SK-N-SH (cell line): ENCODE results near the gene KCND3. TPM values are rescaled to one million over a fixed set of nuclear protein-coding genes. Genes with fewer than 3 reads are reported as not detected.

Experiments used
- CTCF ChIA-PET: fragments of 300-600, 350-600 bp; formaldehyde crosslinking; extraction: SDS; loops from one replicate; lab custom pipeline; 2021; lab: Yijun Ruan, JAX
- POLR2A ChIA-PET: fragments of 350-600 bp; sonication (Branson Sonifier 250); formaldehyde crosslinking; extraction: SDS; loops from one replicate; lab custom pipeline; 2020; ENCODE audit warnings: antibody characterized with exemption, inconsistent platforms; lab: Yijun Ruan, JAX
- DNase-seq: peaks from one replicate; pipeline ENCODE4 v3.0.0; 2012
- H2AFZ ChIP-seq: fragments of 200-600 bp; sonication (generic); 2 replicates; pipeline ENCODE4 v1.8.1; 2016; ENCODE audit warnings: antibody characterized with exemption, mild to moderate bottlenecking, low read depth
- H3F3A ChIP-seq: fragments of 200-600 bp; sonication (generic); replicated peaks from 2 replicates; pipeline ENCODE3; 2016; ENCODE audit warnings: antibody characterized with exemption, mild to moderate bottlenecking; ENCODE audit not compliant: insufficient read depth
- H3K27ac ChIP-seq, 2 experiments: fragments of 200-500 bp in 1 of 2; fragments of 200-600 bp in 1 of 2; sonication (Bioruptor generic) in 1 of 2; sonication (generic), shearing (Covaris generic) in 1 of 2; 2 replicates each; pipeline versions ENCODE4 v1.5.1 to v1.6.1; 2014 to 2016; ENCODE audit warnings: low read depth in 2 of 2, inconsistent platforms in 1 of 2, low read length in 1 of 2, mild to moderate bottlenecking in 1 of 2, mixed read lengths in 1 of 2
- H3K27me3 ChIP-seq: fragments of 200-600 bp; sonication (generic), shearing (Covaris generic); 2 replicates; pipeline ENCODE4 v1.6.1; 2016; ENCODE audit warnings: mixed run types; ENCODE audit not compliant: insufficient read depth
- H3K36me3 ChIP-seq, 2 experiments: fragments of 200-500 bp in 1 of 2; fragments of 200-600 bp in 1 of 2; sonication (Bioruptor generic) in 1 of 2; sonication (generic) in 1 of 2; replicated peaks in 1 of 2; 2 replicates each; pipeline versions ENCODE3 to v1.5.1; 2014 to 2016; ENCODE audit warnings: low read length in 1 of 2, mild to moderate bottlenecking in 1 of 2; ENCODE audit not compliant: insufficient read depth in 2 of 2, control insufficient read depth in 1 of 2
- H3K4me1 ChIP-seq, 2 experiments: fragments of 200-500 bp in 1 of 2; fragments of 200-600 bp in 1 of 2; sonication (Bioruptor generic) in 1 of 2; sonication (generic), shearing (Covaris generic) in 1 of 2; 2 replicates each; pipeline versions ENCODE4 v1.5.1 to v1.6.1; 2014 to 2016; ENCODE audit warnings: low read depth in 1 of 2, low read length in 1 of 2, mixed run types in 1 of 2; ENCODE audit not compliant: insufficient read depth in 2 of 2, control insufficient read depth in 1 of 2
- H3K4me2 ChIP-seq: fragments of 200-600 bp; sonication (generic), shearing (Covaris generic); 2 replicates; pipeline ENCODE4 v1.6.1; 2017; ENCODE audit warnings: mixed run types
- H3K4me3 ChIP-seq, 2 experiments: fragments of 200-500 bp in 1 of 2; fragments of 200-600 bp in 1 of 2; sonication (Bioruptor generic) in 1 of 2; sonication (generic), shearing (Covaris generic) in 1 of 2; 2 replicates each; pipeline versions ENCODE4 v1.5.1 to v1.8.1; 2014 to 2016; ENCODE audit warnings: low read depth in 2 of 2, inconsistent platforms in 1 of 2, low read length in 1 of 2, mild to moderate bottlenecking in 1 of 2, mixed read lengths in 1 of 2, moderate library complexity in 1 of 2
- H3K79me2 ChIP-seq: fragments of 200-600 bp; sonication (generic); 2 replicates; pipeline ENCODE4 v1.8.1; 2017; ENCODE audit warnings: mild to moderate bottlenecking; ENCODE audit not compliant: insufficient read depth
- H3K9ac ChIP-seq: fragments of 200-600 bp; sonication (generic); 2 replicates; pipeline ENCODE4 v1.6.1; 2017; ENCODE audit warnings: mixed run types
- H3K9me2 ChIP-seq: fragments of 200-600 bp; sonication (generic); 2 replicates; pipeline ENCODE4 v1.6.1; 2017; ENCODE audit warnings: mixed run types
- H3K9me3 ChIP-seq: fragments of 200-600 bp; sonication (generic); 2 replicates; pipeline ENCODE4 v1.6.1; 2017; ENCODE audit warnings: mixed run types, mild to moderate bottlenecking, moderate library complexity
- H4K20me1 ChIP-seq: fragments of 200-600 bp; sonication (generic); 2 replicates; pipeline ENCODE4 v1.6.1; 2017; ENCODE audit warnings: mild to moderate bottlenecking, mixed run types; ENCODE audit not compliant: insufficient read depth
- CHD2 ChIP-seq: fragments of 150-350 bp; IDR thresholded peaks from 2 replicates; pipeline ENCODE4 v1.6.1; 2018; ENCODE audit warnings: low read length; ENCODE audit not compliant: partially characterized antibody
- ELF1 ChIP-seq: IDR thresholded peaks from 2 replicates; pipeline ENCODE4 v1.4.0; 2012
- EP300 ChIP-seq, 2 experiments: IDR thresholded peaks; 2 replicates each; pipeline versions ENCODE4 v1.4.0 to v1.6.1; 2012; ENCODE audit warnings: borderline replicate concordance in 1 of 2, low read depth in 1 of 2, low read length in 1 of 2
- EZH2phosphoT487 ChIP-seq: fragments of 200-600 bp; sonication (generic); IDR thresholded peaks from 2 replicates; pipeline ENCODE4 v1.6.1; 2017; ENCODE audit warnings: low read depth, mixed run types, mild to moderate bottlenecking, antibody characterized with exemption, moderate library complexity, borderline replicate concordance
- FOXJ3 ChIP-seq: sonication (generic); formaldehyde crosslinking; IDR thresholded peaks from 2 replicates; pipeline ENCODE4 v1.5.1; 2020; ENCODE audit warnings: mild to moderate bottlenecking, missing genetic modification reagents
- FOXM1 ChIP-seq: IDR thresholded peaks from 2 replicates; pipeline ENCODE4 v1.4.0; 2012; ENCODE audit warnings: low read depth, mild to moderate bottlenecking
- JUND ChIP-seq: IDR thresholded peaks from 2 replicates; pipeline ENCODE4 v1.4.0; 2012
- MAX ChIP-seq: IDR thresholded peaks from 2 replicates; pipeline ENCODE4 v1.4.0; 2012; ENCODE audit warnings: low read depth
- MEF2A ChIP-seq: IDR thresholded peaks from 2 replicates; pipeline ENCODE4 v1.4.0; 2012; ENCODE audit warnings: low read depth, borderline replicate concordance
- MXI1 ChIP-seq: IDR thresholded peaks from 2 replicates; pipeline ENCODE4 v1.6.1; 2012; ENCODE audit warnings: mild to moderate bottlenecking, low read depth, low read length, improper control_type of control experiment
- NRF1 ChIP-seq: IDR thresholded peaks from 2 replicates; pipeline ENCODE4 v1.6.1; 2012; ENCODE audit warnings: low read depth, mild to moderate bottlenecking, low read length
- PBX3 ChIP-seq: IDR thresholded peaks from 2 replicates; pipeline ENCODE4; 2012
- POLR2AphosphoS5 ChIP-seq: IDR thresholded peaks from 2 replicates; pipeline ENCODE4 v1.6.1; 2012; ENCODE audit warnings: low read depth, low read length
- RCOR1 ChIP-seq: fragments of 150-350 bp; IDR thresholded peaks from 2 replicates; pipeline ENCODE4 v1.6.1; 2017; ENCODE audit warnings: antibody characterized with exemption, low read length
- RFX5 ChIP-seq: IDR thresholded peaks from 2 replicates; pipeline ENCODE4 v1.6.1; 2012; ENCODE audit warnings: mild to moderate bottlenecking, improper control_type of control experiment, low read length
- RXRA ChIP-seq: IDR thresholded peaks from 2 replicates; pipeline ENCODE4 v1.4.0; 2012; ENCODE audit warnings: low read depth, mild to moderate bottlenecking, borderline replicate concordance
- SIN3A ChIP-seq: IDR thresholded peaks from 2 replicates; pipeline ENCODE4 v1.6.1; 2012; ENCODE audit warnings: low read depth, mild to moderate bottlenecking, low read length, moderate library complexity, borderline replicate concordance
- SMC3 ChIP-seq: IDR thresholded peaks from 2 replicates; pipeline ENCODE4 v1.6.1; 2012; ENCODE audit warnings: low read depth, low read length, improper control_type of control experiment
- TAF1 ChIP-seq: IDR thresholded peaks from 2 replicates; pipeline ENCODE4 v1.6.1; 2012; ENCODE audit warnings: low read depth, mild to moderate bottlenecking, low read length, moderate library complexity, borderline replicate concordance
- TCF12 ChIP-seq: IDR thresholded peaks from 2 replicates; pipeline ENCODE4 v1.4.0; 2012
- USF1 ChIP-seq: IDR thresholded peaks from 2 replicates; pipeline ENCODE4 v1.4.0; 2012; ENCODE audit warnings: low read depth, borderline replicate concordance
- YY1 ChIP-seq: IDR thresholded peaks from 2 replicates; pipeline ENCODE4 v1.4.0; 2012; ENCODE audit warnings: low read depth, mild to moderate bottlenecking
- WGBS: methylation state at CpG from one replicate; pipeline ENCODE4 v1.1.6; 2017; ENCODE audit warnings: low lambda C conversion rate; 5-methylcytosine and 5-hydroxymethylcytosine counted together
- polyA plus RNA-seq, 3 experiments: library from polyadenylated mRNA; depleted of rRNA; stranded (reverse); fragments of >200 nt; gene quantifications; 2 replicates each; pipeline ENCODE4 v1.2.3, GENCODE V29; 2012

KCND3 gene
- polyA plus RNA-seq, 1 of the 3 experiments (the other 2 are of a cell fraction) = not detected

- H3K9me2 ChIP-seq = no peaks in the 10 kb centered on the region
- H3K4me3 ChIP-seq = no peak overlapping the region
- H3K36me3 ChIP-seq = no peaks in the 10 kb centered on the region
- TF ChIP-seq MAX (no peak), CHD2 (no peak), YY1 (no peak), PBX3 (no peak)
- H2AFZ ChIP-seq = no peak overlapping the region
- no peaks in the 10 kb centered on the region for H3F3A ChIP-seq
- H3K79me2 ChIP-seq = no peaks in the 10 kb centered on the region
- no peak overlapping the region for H3K27ac ChIP-seq
- CTCF ChIA-PET = no interaction called here
- DNase-seq = no peak
- H3K9me3 ChIP-seq = no peaks in the 10 kb centered on the region
- H3K4me2 ChIP-seq = no peak overlapping the region
- H3K27me3 ChIP-seq = peaks cover 6% of the 10 kb centered on the region; the same call in 1 of the 2 replicates
- no peak overlapping the region for H3K9ac ChIP-seq
- 5% methylated on average over 2 of the region's 2 CpGs for WGBS
- peaks cover 0 to 16% of the 10 kb centered on the region in 2 experiments; a peak in 1 of 4 replicates for H3K4me1 ChIP-seq
- no peaks in the 10 kb centered on the region for H4K20me1 ChIP-seq
- POLR2A ChIA-PET = no interaction called here
Observed at GRCh38 chr1:111850109-111850508, 139.4 kb downstream of the KCND3 start.

- Histone ChIP-seq H2AFZ (no peak overlapping the region), H3K9me3 (no peaks in the 10 kb centered on the region), H4K20me1 (no peaks in the 10 kb centered on the region), H3K4me1 (peaks cover 0 to 16% of the 10 kb centered on the region in 2 experiments; a peak in 1 of 4 replicates), H3K4me3 (no peak overlapping the region), H3K79me2 (no peaks in the 10 kb centered on the region), H3K27me3 (peaks cover 6% of the 10 kb centered on the region; the same call in 1 of the 2 replicates), H3K9me2 (no peaks in the 10 kb centered on the region), H3K9ac (no peak overlapping the region), H3F3A (no peaks in the 10 kb centered on the region), H3K36me3 (no peaks in the 10 kb centered on the region), H3K4me2 (no peak overlapping the region), H3K27ac (no peak overlapping the region)
- ChIA-PET CTCF (no interaction called here), POLR2A (no interaction called here)
- DNase-seq = no peak
- TF ChIP-seq POLR2AphosphoS5 (no peak), MXI1 (no peak), USF1 (no peak)
- WGBS = 29% methylated on average over 6 of the region's 7 CpGs
Observed at GRCh38 chr1:111848852-111849545, 140.5 kb downstream of the KCND3 start.

- POLR2A ChIA-PET = no interaction called here
- H4K20me1 ChIP-seq = no peaks in the 10 kb centered on the region
- H3K9me2 ChIP-seq = no peaks in the 10 kb centered on the region
- H3K27ac ChIP-seq = no peak overlapping the region
- H3K79me2 ChIP-seq = no peaks in the 10 kb centered on the region
- no peak overlapping the region for H3K4me2 ChIP-seq
- peaks cover 0 to 16% of the 10 kb centered on the region in 2 experiments; a peak in 1 of 4 replicates for H3K4me1 ChIP-seq
- H3K4me3 ChIP-seq = no peak overlapping the region
- H3K9me3 ChIP-seq = no peaks in the 10 kb centered on the region
- WGBS = 49% methylated on average over 9 of the region's 10 CpGs
- no peak overlapping the region for H3K9ac ChIP-seq
- H2AFZ ChIP-seq = no peak overlapping the region
- no peaks in the 10 kb centered on the region for H3F3A ChIP-seq
- H3K27me3 ChIP-seq = peaks cover 6% of the 10 kb centered on the region; the same call in 1 of the 2 replicates
- DNase-seq = peak; percentile 55
- CTCF ChIA-PET = no interaction called here
- no peaks in the 10 kb centered on the region for H3K36me3 ChIP-seq
- TF ChIP-seq JUND (no peak), SIN3A (no peak), TAF1 (no peak), MEF2A (no peak), RCOR1 (0 out of 2 replicates have a peak, but pooled peaks have one; percentile 66), RXRA (no peak), FOXJ3 (CRISPR knock-in tag) (no peak), POLR2AphosphoS5 (no peak), NRF1 (no peak), CHD2 (peak; percentile 38), RFX5 (no peak), MXI1 (no peak), TCF12 (no peak), EZH2phosphoT487 (no peak), SMC3 (no peak), ELF1 (no peak), FOXM1 (no peak), EP300 (IDR thresholded peaks at IDR 0.05; ENCODE audit: borderline replicate concordance in 1 of 2, low read depth in 1 of 2, low read length in 1 of 2) (peak in 1 of 2 experiments; percentile 49; a peak in 1 of 4 replicates)
Observed at GRCh38 chr1:111847466-111847865, 142.0 kb downstream of the KCND3 start.
